HG03354 (cell line): ENCODE measurements around the gene LRRN4.

Experiments used
- ATAC-seq: cut with Tn5 transposase; IDR thresholded peaks from one replicate; pipeline ENCODE4 v1.9.1; 2021; ENCODE audit warnings: mild to moderate bottlenecking; ENCODE audit not compliant: unreplicated experiment, poor library complexity, severe bottlenecking

The LRRN4 gene

DNA sequence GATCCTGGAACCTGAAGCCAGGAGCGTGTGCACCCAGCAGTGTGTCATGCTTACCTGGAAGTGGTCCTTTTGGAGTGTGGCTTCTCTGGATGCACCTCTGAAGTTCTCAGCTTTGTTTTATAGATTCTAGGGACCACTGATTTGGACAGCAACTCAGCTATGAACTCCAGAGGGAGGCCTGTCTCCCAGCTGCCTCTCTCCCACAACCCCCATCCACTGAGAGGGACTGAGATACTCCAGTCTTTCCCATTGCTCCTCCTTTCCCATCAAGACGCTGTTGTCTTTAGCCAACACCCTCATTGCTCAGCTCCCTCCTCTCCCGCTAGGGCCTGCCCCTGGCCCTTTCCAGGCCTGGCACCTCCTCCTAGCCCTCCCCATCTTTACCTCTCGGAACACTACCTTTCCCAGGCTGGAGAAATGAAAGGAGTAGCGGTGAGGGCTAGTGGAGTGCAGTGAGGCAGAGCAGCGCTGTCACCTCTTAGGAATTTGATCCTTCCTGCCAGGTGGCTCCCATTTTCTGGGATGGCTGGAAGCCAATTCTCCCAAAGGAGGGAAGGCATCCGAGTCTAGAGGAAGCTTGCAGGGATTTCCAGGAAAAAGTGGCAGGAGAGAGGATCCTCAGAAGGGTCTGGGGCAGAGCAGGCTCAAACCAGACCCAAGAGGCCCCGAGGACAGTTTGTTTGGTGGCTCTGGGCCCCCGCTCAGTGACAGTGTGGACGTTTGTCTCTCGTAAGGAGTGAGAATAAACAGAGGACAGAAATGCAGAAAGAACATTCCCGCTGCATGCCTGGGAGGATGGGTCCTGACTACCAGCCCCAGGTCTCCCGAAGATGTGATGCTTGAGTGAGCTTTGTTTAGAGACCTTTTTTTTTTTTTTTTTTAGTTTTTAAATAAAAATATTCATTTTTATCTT, at the start of gene LRRN4:
Gene LRRN4 (minus strand): TSS at position 285 of the 913 bp plus-strand sequence. CDS start 1,261 bp downstream, outside the sequence.
- no peak for ATAC-seq

DNA sequence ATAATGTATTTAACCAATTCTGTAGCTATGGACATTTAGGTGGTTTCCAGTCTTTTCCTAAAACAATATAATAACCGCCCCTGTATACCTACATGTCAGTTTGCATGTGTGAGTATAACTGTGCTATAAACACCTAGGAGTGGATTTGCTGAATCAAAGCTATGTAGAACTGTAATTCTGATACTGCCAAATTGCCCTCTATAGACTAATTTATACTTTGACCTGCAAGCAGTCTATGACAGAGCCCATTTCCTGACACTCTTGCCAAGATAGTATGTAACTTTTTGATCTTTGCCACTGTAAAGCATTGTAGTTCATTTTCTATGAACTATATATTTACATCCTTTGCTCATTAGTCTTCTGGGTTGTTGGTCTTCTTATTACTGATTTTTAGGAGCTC, 49.4 kb upstream of the LRRN4 start:
- ATAC-seq = no peak

DNA sequence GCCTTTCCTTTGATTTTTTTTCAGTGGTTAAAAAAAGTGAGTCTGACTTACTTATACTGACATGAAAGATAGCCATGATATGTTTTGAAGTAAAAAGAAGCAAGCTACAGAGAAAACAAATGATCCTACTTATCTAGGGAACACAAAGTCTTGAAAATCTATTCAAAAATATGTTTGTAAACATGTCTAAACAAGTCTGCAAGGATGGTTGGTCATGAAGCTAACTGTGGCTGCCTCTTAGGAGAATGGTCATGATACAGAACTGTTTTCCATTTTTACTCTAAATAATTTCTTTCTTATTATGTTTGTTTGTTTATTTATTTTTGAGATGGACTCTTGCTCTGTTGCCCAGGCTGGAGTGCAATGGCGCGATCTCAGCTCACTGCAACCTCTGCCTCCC, 47.5 kb upstream of the LRRN4 start:
- no peak for ATAC-seq

DNA sequence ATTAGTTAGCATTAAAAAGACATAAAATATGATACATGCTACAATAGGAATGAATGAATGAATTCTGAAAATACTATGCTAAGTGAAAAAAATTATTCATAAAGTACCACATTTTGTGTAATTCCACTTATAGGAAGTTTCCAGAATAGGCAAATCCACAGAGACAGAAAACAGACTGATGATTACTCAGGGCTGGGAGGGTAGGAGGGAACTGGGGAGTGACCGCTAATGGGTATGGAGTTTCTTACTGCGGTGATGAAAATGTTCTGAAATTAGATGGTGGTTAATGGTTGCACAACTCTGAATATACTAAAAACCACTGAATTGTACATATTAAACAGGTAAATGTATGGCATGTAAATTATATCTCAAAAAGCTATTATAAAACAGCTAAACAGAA, 46.4 kb upstream of the LRRN4 start:
- ATAC-seq = no peak

DNA sequence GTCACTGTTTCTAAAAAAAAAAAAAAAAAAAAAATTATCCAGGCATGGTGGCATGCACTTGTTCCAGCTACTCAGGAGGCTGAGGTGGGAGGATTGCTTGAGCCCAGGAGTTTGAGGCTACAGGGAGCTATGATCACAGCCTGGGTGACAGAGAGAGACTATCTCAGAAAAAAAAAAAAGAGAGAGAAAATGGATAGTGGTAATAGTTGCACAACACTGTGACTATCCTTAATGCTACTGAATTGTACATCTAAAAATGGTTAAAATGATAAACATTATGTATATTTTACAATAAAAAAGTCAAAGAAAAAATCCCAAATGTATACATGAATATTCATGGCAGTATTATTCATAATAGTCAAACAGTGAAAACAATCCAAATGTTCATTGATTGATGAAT, 46.0 kb upstream of the LRRN4 start:
- no peak for ATAC-seq

DNA sequence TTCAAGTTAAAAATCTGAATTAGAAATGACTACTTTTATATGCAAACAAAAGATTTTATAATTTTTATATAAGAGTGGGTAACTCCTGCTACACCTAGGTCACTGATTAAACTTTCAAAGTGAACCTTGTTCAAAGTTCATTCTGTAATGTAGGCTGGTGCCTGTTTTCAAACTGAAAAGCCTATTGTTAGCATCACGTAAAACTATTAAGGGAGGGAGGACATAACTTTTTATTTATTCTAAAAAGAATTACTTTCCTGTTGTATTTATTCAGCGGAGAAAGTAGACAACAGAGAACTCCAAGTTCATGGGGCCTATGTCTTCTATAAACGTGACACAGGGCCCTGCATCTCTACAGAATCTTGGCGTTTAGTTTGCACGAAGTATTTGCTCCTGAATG, 41.5 kb upstream of the LRRN4 start:
- no peak for ATAC-seq

DNA sequence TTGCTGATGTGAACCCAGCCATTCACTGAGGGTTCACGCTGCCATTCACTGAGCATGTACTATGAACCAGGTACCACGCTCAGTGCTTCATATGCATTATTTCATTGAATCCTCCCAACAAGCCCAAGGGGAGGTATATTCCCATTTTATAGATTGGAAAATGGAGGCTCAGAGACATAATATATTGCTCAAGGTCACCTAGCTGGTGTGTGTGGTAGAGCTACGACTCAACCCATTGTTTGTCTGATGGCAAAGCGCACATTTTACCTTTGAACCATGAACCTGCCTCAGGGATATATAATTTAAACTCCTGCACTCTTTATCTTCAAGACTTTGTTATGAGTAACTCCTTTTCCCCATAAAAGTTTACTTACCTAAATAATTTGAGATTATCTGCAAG, 40.7 kb upstream of the LRRN4 start:
- no peak for ATAC-seq

DNA sequence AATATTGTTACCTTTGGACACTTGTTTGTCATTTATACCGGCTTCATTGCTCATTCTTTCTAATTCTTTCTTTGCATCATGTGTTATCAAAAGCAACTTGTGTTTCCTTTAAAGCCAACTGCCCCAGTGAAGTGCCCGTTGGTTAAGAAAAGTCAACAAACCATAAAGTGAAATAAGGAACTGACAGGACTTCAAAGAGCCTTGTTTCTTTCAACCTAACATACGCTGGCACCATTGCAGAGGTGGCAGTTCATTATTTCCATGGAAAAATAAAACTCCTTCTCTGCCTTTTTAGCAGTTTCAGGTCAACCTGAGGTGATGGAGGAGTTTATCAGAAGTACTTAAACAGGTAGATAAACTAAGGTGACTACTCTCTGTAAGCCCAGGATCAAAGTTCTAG, 40.2 kb upstream of the LRRN4 start:
- no peak for ATAC-seq

DNA sequence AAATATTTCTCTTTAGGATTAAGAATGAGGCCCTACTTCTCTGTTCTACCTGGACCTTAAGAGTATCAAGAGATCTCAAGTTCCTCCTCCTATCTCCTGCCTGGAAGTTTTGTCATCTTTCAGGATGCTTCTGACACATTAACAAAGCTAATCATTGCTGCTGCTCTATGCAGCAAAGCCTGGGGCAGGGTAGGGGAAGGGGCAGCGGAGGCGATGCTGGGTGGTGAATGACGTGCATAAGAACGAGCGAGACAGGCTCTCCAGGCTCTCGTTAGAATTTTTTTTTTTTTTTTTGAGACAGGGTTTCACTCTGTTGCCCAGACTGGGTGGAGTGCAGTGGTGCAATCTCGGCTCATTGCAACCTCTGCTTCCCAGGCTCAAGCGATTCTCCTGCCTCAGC, 37.8 kb upstream of the LRRN4 start:
- ATAC-seq = no peak

DNA sequence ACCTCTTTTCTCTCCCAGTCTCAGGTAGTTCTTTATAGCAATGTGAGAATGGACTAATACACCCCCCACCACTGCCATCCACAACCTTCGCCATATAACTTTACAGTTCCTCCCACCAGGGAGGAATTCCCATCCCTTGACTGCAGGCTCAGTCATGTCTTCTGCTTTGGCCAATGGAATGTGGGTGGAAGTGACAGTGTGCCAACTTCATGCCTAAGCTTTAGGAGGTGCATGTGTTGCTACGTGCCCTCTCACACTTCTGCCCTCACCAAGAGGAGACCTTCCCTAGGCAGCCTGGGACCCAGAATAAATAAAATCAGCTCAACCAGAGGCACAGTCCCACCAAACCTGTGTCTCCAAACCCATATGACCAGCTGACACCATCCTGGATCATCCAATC, 33.0 kb upstream of the LRRN4 start:
- ATAC-seq = no peak

DNA sequence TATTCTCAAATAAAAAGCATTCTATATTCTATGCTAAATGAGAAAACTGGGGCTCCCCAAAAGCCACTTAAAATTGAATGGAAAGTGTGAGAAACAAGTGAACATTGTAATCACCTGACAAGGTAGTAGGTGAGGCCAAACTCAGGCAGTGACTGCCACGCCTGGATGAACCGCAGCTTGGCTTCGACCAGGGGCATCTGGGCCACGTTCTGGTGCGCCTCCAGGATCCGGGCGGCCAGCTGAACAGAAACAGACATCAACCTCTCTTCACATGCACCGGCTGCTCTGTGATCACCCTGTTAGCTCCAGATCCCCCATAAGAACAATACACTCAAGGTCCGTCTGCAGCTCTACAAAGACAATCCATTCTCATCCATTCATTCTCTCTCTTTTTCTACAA, 30.1 kb upstream of the LRRN4 start:
- no peak for ATAC-seq

DNA sequence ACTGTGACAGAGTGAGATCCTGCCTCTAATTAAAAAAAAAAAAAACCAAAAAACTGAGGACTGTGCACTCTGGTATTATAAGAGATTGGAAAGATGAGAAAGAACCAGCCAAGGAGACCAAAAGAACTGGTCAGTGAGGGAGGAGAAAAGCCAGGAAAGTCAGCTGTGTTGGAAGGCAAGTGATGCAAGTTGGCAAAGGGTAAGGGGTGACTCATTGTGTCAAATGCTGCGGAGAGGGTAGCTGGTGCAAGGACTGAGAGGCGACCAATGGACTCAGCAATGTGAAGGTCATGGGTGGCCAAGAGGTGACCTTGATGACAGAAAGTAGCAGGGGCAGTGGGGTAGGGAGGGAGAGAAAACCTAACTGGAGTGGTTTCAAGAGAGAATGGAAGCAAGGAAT, 27.4 kb upstream of the LRRN4 start:
- ATAC-seq = no peak

DNA sequence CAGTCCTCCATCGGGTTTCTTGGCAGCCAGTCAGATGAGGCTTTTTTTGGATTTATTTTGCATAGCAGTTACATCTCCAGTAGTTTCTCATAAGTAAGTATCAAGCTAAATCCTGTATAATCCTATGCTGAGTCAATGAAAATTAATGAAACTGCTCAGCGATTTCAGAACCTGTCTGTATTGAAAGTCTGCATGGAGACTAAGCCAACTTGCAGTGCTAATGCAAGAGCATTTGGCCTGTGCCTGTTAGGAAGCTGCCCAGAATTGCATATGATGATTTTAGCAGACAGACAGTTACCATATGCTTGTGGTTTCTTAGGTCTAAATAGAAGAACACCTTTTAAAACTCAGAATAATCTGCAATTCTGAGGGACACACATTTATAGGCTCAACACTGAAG, 25.2 kb upstream of the LRRN4 start:
- no peak for ATAC-seq

DNA sequence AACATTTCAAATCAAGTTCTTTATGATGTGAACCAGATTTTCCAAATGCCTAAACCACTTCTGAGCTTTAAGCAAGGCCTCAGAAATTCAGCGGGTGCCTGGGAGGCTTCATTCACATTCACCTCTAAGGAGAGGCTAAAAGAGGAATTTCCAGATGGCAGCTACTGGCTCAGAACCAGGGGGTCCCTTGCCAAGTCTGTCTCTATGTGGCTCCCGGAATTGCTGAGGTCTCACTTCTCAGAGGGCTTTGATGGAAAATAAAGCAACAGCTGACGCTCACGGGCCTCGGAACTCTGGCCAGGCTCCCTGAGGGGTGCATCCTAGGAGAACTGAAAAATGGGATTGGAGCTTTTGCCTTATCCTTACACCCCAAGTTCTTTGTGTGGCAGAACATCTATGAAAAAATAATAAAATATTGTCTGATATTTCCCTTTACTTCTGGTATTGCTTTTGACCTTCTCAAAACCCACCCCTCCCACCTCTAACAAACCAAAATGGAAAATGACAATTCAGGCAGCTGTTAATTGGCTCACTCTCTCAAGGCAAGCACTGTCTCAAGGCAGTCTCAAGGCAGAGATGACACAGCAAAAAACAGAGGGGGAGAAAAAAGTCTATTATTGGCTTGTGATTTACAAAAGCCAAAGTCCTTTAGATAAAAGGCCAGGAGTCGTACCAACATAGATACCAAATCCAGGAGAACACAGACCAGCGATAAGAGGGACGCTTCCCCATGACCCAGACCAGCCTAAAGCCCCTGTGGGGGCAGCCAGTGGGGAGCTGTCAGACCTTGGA, 21.8 kb upstream of the LRRN4 start:
- ATAC-seq = no peak

DNA sequence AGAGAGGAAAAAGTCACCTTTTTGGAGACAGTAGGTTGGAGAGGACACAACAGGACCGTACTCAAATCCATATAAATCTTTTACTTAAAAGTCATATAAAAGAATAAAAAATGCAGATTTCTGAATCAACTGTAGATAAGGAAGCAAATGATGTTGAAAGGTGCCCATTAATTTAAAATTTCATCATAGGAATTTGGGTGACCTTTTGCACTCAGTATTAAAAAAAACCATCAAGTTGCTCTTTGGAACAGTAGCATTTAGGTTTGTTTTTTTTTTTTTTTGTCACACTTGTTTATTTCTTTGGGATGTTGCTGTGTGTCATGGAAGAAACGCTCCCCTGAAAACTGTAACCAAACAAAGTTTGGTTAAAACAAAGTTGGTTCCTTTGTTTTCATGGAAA, 20.9 kb upstream of the LRRN4 start:
- ATAC-seq = no peak

DNA sequence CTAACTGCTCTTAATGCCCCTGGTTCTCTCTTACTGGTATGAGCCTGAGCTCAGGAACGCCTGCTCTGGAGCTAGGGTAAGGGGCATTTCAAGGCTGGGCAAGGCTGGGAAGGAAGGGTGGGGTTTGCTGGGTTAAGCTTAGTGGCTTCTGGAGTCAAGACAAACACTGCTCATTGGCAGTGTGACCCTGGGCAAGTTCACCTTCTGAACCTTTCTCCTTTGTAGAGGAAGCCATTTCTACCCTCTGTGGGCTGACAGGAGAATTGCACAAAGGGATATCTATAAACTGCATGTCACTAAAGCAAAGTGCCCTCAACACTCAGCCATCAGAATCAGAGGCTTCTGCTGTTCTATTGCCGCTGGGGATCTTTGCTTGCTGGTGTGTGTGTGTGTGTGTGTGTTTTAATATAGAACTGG, 20.3 kb upstream of the LRRN4 start:
- ATAC-seq = peak; percentile 59

DNA sequence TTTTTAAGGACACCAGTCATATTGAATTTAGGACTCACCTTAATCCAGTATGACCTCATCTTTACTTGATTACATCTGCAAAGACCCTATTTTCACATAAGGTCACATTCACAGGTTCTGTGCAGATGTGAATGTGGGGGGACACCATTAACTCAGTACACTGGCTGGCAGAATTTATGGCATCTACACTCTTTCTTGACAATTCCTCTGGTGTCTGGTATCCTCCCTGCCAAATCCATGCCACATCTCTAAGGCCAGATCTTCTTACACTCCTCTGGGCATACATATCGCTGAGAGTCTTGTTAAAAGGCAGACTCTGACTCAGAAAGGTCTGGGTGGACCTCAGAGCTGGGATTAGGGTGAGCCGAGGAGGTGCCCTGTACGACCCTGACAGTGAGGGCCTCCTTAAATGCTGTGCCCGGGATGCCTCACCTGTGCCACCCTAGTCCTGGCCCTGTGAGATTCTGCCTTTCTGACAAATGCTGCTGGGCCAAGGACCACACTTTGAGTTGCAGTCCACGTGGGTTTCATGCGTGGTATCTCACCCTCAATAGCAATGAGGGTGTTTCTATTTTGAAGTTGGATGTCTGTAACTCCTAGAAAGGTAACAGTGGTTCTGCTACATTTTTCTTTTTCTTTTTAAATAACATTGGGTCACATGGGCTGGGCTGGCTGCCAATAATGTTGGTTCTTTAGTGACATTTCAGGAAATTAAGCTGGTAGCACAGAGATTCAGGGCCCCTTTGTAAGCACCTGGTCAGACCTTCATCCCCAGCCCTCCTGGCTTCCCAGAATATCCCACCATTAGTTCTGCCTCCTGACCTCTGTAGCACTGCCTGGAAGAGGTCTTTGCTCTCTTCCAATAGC, 17.2 kb upstream of the LRRN4 start:
- no peak for ATAC-seq

DNA sequence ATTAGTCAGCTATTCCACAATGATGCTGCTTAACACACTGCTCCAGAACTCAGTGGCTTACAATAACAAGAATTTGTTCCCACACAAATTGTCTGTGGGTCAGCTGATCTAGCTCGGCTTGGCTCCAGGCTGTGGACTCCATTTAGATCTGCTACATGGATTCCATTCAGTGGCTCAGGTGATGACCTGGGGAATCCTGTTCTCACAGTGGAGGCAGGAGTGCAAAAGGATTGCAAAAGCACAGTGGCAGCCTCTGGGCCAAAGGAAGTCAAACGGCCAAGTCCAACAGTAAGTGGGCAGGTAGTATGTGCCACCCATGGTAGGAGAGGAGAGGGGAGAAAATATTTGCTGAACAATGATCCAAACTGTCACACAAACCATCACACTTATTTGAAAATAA, 15.8 kb upstream of the LRRN4 start:
- no peak for ATAC-seq

DNA sequence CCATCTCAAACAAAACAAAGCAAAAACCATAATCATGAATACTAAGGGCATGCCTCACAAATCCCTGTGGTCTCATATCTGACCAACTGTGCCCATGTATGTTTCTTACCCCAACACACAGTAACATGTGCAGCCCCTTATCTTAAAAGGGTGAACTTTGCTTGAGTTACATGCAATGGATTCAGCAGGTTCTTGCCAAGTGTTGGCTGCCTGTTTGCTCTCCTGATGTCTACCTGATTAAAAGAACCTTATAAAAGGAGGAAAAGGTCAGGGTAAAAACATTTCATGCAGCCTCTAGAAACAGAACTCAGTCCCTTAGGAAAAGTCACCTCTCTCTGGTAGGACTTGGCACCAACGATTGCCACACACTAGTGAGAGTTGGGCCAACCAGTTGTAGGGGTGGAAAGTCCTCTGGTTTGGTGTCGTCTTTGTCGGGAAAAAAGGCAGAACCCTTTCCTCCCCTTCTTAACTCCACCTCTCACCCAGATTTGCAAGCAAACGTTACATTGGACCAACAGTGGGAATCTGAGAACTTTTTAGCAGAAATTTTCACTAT, 14.0 kb upstream of the LRRN4 start:
- no peak for ATAC-seq

DNA sequence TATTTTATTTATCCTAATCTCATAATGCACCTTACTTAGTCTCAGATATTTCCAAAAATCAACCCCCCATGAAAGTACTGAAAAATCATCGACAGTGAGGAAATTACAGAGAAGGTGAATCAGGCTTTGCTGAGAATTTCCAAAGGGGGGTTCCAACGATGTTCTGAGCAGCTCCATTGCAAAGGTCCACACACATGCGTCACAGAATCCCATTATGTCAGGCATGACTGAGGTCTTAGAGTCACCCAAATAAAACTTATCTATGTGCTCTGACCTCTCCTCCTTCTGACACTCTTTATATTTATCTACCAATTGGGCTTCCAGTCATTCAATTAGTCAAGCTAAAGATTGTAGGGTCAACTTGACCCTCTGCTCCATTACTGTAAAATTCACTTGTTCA, 12.7 kb upstream of the LRRN4 start:
- no peak for ATAC-seq
